Measurements from ENCODE around the gene SARDH.

The SARDH gene

GRCh38 chr9:133694686-133695085, 43.5 kb downstream of the SARDH start:
- Histone ChIP-seq H3K4me2 (ENCODE audit: low read length) (no peak overlapping the region), H3K79me2 (ENCODE audit: insufficient read depth, low read length) (no peaks in the 10 kb centered on the region), H3K36me3 (ENCODE audit: insufficient read depth, low read length) (no peaks in the 10 kb centered on the region), H4K20me1 (ENCODE audit: insufficient read depth, low read length) (no peaks in the 10 kb centered on the region), H3F3A (ENCODE audit: insufficient read depth, low read length) (no peaks in the 10 kb centered on the region), H3K4me3 (ENCODE audit: low read depth, low read length, poor library complexity, severe bottlenecking) (no peak overlapping the region), H3K9ac (ENCODE audit: low read length) (no peak overlapping the region), H3K27ac (ENCODE audit: low read depth, low read length, poor library complexity, severe bottlenecking) (no peak overlapping the region), H3K27me3 (ENCODE audit: insufficient read depth, low read length) (0 out of 2 replicates have a peak, but pooled peaks cover 15% of the 10 kb centered on the region), H2AFZ (ENCODE audit: low read length) (no peak overlapping the region), H3K4me1 (ENCODE audit: insufficient read depth, low read length, severe bottlenecking) (no peaks in the 10 kb centered on the region), H3K9me2 (ENCODE audit: low read depth, low read length) (no peaks in the 10 kb centered on the region), H3K9me3 (ENCODE audit: low read length) (no peaks in the 10 kb centered on the region)
- TF ChIP-seq EZH2 (IDR thresholded peaks at IDR 0.05; ENCODE audit: borderline replicate concordance, low read length) (no peak), CTCF (IDR thresholded peaks at IDR 0.05; ENCODE audit: low read length) (no peak)

- no peaks in the 10 kb centered on the region for H3F3A ChIP-seq (ENCODE audit: insufficient read depth, low read length)
- TF ChIP-seq CTCF (IDR thresholded peaks at IDR 0.05; ENCODE audit: low read length) (no peak), EZH2 (IDR thresholded peaks at IDR 0.05; ENCODE audit: borderline replicate concordance, low read length) (no peak)
- no peaks in the 10 kb centered on the region for H3K36me3 ChIP-seq (ENCODE audit: insufficient read depth, low read length)
- no peak overlapping the region for H3K27ac ChIP-seq (ENCODE audit: low read depth, low read length, poor library complexity, severe bottlenecking)
- no peaks in the 10 kb centered on the region for H3K79me2 ChIP-seq (ENCODE audit: insufficient read depth, low read length)
- no peaks in the 10 kb centered on the region for H3K4me1 ChIP-seq (ENCODE audit: insufficient read depth, low read length, severe bottlenecking)
- no peak overlapping the region for H2AFZ ChIP-seq (ENCODE audit: low read length)
- H3K27me3 ChIP-seq (ENCODE audit: insufficient read depth, low read length): 0 out of 2 replicates have a peak, but pooled peaks cover 17% of the 10 kb centered on the region
- H3K9me3 ChIP-seq (ENCODE audit: low read length): no peaks in the 10 kb centered on the region
- no peaks in the 10 kb centered on the region for H3K9me2 ChIP-seq (ENCODE audit: low read depth, low read length)
- H3K4me2 ChIP-seq (ENCODE audit: low read length): no peak overlapping the region
- no peak overlapping the region for H3K4me3 ChIP-seq (ENCODE audit: low read depth, low read length, poor library complexity, severe bottlenecking)
- no peaks in the 10 kb centered on the region for H4K20me1 ChIP-seq (ENCODE audit: insufficient read depth, low read length)
- H3K9ac ChIP-seq (ENCODE audit: low read length): no peak overlapping the region
Observed at GRCh38 chr9:133693703-133694529, 44.2 kb downstream of the SARDH start.

- H2AFZ ChIP-seq (ENCODE audit: low read length): no peak overlapping the region
Observed at GRCh38 chr9:133693116-133693515, 45.0 kb downstream of the SARDH start.

More at GRCh38 chr9:133693116-133693515, 45.0 kb downstream of the SARDH start:
- no peak for TF ChIP-seq CTCF (IDR thresholded peaks at IDR 0.05; ENCODE audit: low read length)
- no peak for TF ChIP-seq EZH2 (IDR thresholded peaks at IDR 0.05; ENCODE audit: borderline replicate concordance, low read length)
- no peak overlapping the region for H3K4me3 ChIP-seq (ENCODE audit: low read depth, low read length, poor library complexity, severe bottlenecking)
- H3K4me2 ChIP-seq (ENCODE audit: low read length): no peak overlapping the region
- no peak overlapping the region for H3K27ac ChIP-seq (ENCODE audit: low read depth, low read length, poor library complexity, severe bottlenecking)
- no peaks in the 10 kb centered on the region for H3K9me3 ChIP-seq (ENCODE audit: low read length)
- H3K79me2 ChIP-seq (ENCODE audit: insufficient read depth, low read length): no peaks in the 10 kb centered on the region
- H4K20me1 ChIP-seq (ENCODE audit: insufficient read depth, low read length): no peaks in the 10 kb centered on the region
- no peaks in the 10 kb centered on the region for H3F3A ChIP-seq (ENCODE audit: insufficient read depth, low read length)
- no peak overlapping the region for H3K9ac ChIP-seq (ENCODE audit: low read length)
- H3K9me2 ChIP-seq (ENCODE audit: low read depth, low read length): no peaks in the 10 kb centered on the region
- H3K4me1 ChIP-seq (ENCODE audit: insufficient read depth, low read length, severe bottlenecking): no peaks in the 10 kb centered on the region
- 0 out of 2 replicates have a peak, but pooled peaks cover 17% of the 10 kb centered on the region for H3K27me3 ChIP-seq (ENCODE audit: insufficient read depth, low read length)
- no peaks in the 10 kb centered on the region for H3K36me3 ChIP-seq (ENCODE audit: insufficient read depth, low read length)
